Measurements from ENCODE around the gene EFHD1.
"Not testable (repeated sequence)": the region's sequence is repeated elsewhere in the genome, so short reads cannot be mapped to it uniquely, and the experiment has no call there.

EFHD1 gene

DNA sequence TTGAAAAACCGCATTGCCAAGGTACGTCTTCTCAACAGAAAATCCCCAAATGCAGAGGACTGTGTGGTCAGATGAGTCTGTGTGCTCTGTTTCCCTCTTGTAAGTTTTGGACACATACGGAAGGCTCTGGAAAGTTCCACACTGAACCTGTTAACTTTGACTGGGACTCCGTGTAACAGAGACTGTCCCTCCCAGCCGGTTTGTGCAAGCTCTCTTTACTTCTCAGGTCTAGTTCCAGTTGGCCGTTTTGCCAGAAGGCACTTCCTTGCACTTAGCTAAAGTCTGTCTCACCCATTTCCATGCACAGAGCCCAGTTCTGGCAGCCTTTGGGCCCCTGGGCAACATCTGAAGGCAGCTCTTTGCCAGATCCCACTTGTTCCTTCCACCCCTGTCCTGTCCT lies 22.0 kb downstream of the EFHD1 start:
- DNase-seq = peak; percentile 37

DNA sequence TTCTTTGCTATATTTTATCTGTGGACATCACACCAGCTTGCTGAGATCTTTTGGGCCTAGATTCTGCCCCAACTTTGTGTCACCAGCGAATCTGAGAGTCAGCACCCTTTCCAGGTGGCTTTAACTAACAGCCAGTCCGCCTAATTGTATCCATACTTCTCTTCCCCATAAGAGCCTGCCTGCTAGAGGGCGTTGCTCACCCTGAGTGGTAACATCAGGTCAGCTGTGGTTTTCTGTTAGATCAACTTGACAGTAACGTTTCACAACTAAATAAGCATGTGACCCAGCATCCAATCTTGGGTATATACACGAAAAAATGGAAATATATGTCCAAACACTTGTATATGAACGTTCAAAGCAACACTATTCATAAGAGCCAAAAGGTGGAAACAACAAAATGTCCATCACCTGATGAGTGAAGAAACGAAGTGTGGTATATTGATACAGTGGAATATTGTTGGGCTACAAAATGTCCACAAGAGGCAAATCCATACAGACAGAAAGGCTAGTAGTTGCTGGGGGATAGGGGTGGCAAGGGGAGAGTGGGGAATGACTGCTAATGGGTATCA lies 24.9 kb downstream of the EFHD1 start:
- no peak for DNase-seq

DNA sequence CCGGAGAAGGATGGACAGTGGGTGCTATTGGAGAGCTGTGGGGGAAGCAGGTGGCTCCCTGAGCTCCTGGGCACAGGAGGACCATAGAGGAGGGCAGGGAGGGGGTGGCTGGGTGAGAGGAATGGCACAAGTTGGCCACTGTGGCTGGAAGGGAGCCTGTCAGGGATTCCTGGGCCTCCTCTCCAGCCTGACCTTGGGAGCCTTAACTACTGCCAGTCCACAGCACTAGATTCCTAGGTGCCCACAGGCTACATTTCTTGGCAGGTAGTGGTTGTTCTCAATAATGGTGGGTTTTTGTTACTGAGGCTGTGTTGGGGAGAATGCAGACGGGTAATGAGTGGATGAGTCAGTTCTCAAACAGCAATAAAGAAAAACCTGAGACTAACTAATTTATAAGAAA lies 26.0 kb downstream of the EFHD1 start:
- DNase-seq = no peak

DNA sequence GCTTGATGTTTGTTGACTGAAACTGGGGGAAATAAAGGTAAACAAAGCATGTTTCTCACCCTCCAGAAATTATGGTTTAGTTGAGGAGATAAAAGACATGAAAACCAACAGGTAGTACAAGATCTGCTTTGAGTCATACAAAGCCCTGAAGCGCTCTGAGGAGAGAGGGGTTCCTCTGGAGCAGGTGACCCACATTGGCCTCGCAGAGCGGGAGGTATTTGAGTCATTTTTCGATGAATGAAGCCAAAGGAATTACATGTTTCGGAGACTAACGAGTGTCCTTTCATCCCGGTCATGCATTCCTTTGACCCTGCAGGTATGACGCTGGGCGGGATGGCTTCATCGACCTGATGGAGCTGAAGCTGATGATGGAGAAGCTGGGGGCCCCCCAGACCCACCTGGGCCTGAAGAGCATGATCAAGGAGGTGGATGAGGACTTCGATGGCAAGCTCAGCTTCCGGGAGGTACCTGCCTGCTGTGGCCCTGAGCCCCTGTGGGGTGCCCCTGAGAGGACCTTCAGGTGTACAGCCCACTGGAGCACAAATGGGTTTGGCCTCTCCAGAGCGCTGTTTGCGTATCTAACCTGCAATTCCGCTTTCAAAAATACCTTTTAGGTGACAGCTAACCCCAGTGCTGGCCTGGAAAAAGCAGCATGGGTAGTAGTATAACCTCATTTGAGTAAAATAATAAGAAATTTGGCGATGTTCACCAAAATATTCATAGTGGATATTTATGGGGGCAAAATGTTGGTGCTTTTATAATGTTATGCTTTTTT lies 29.3 kb downstream of the EFHD1 start:
- no peak for DNase-seq

DNA sequence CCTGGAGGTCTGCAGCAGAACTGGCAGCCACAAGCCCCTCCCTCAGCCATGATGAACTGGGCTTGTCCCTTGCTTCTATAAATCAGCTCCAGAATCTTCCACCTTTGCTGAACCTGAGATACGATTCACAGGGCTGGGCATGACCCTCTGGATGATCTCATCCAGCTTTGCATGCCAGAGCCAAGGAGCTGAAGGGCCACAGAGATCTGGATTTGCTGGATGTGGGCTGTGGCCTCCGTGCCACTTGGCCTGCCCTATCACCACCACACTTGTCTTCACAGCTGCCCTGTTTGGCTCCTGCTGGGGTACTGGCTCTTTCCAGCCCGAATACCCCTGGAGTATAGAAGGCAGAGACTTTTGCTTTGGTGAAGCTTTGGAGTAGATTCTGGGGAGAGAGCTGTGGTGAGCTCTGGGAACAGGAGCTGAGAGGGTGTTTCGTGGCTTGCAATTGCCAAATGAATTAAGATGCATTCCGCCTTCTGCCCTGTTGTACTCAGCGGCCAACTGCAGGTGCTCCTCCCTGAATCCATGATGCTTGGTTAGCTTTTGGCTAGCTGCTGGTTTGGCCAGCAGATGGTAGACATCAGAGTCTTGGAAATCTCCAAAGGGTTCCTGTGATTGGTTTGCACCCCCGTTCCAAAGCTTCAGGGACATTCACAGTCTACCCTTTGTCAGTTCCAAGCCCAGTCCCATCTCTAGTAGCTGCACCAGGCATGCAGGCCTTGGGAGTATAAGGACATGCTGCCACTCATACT lies 32.8 kb downstream of the EFHD1 start:
- no peak for DNase-seq

DNA sequence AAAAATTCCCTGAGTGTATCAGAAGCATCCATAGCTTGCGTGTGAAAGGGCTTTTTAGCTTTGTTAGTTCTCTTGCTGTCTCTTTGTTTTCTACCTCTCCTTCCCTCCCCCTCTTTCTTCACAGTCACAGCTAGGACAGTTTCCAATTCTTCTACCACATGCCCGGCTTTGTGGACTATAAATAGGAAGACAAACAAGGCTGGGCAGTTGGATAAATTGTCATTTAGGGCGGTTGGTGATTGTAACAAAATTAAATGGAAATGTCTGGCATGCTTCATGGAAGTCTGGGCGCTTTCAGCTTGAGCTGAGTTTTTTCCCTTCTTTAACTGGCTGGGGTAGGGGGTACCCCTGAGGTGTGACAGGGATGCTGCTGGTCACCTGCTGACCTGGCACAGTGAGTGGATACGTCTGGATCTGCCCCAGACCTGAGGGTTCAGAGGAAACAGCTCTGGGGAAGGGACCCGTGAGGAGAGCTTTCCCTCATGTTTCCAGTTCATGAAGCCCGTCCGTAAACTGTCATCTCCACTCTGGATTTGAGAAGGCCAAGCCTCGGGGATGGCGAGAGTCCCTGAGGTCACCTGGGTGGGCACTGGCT lies 34.7 kb downstream of the EFHD1 start:
- DNase-seq = peak; percentile 86

DNA sequence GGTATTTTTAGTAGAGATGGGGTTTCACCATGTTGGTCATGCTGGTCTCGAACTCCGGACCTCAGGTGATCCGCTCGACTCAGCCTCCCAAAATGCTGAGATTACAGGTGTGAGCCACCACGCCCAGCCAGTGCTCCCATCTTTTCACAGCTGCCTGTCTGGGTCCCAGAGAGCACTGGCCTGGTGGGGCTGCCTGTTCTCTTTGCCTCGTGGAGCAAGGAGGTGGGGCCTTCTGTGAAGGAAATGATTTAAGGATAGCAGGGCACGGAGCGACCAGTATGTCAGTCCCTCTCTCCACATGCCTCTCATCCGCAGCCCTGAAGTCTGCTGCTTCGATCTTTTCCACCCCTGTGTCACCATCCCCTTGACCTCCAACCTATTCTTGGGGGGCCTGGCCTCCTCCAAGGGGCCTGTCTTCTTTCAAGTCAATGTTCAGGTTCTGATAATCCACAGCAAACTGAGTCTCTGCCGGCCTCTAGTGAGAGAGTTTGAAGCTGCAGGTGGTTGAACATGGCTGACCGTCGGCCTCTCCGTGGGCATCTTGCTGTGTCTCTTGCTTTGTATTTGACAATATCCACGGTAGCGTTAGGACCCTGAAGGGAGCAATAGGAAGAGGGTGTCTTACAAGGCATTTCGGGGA lies 35.5 kb downstream of the EFHD1 start:
- peak; percentile 52 for DNase-seq

DNA sequence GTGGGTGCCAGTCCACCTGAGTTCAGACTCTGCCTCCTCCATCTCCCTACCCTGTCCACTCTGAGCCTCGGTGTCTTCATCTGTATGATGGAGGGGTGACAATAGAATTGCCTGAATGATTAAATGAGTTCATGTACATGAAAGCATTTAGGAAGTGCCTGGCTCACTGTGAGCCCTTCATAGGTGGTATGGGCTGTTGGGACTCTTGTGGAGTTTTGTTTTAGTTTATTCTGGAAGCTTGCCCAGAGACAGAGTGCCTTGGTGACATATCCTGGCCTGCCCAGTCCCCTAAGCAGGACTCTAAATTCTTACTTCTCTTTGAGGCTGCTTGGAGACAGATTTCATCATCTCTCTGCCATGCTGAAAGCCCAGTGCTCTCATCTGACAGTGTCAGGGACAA lies 39.2 kb downstream of the EFHD1 start:
- no peak for DNase-seq

DNA sequence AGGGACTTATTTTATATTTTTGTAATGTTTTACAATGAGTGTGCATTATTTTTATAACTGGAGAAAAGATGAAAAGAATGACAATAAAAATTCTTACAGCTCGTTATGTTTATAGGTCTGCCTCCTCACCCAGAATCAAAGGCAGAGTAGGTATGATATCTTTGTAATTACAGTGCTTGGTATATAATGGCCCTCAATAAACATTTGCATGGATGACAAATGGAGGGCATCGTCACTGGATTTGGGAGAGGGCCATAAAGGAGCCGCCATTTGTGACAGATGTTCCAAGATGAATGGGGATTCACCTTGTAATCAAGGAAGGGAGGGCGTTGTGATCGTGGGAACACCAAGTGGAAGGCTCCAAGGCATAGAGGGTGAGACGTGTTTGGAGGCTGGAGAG lies 41.1 kb downstream of the EFHD1 start:
- no peak for DNase-seq

DNA sequence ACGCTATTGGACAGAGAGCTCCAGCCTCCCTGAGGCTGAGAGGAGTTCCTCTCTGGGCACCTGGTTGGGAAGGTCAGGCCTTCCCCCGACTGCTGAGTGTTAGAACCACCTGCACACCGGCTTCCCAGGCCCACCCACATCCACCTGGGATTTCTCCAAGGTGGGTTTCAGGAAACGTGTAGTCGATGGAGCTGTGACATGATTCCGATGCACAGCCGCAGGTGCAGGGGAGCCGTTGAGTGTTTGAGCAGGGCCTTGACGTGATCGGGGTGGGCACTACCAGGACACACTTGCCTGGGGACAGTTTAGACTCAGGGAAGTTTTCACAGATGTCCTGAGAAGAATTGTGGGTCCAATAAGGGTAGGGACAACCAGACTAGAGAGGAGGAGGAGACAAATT lies 42.0 kb downstream of the EFHD1 start:
- DNase-seq = no peak

DNA sequence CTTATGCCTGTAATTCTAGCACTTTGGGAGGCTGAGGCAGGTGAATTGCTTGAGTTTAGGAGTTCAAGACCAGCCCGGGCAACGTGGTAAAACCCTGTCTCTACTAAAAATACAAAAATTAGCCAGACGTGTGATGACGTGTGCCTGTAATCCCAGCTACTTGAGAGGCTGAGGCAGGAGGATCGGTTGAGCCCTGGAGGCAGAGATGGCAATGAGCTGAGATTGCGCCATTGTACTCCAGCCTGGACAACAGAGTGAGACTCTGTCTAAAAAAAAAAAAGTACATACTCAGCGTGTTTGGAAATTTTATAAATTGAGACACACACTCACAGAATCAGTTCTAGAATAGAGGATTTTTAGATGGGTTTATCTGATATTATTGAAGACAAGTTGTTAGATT lies 46.6 kb downstream of the EFHD1 start:
- DNase-seq = no peak

DNA sequence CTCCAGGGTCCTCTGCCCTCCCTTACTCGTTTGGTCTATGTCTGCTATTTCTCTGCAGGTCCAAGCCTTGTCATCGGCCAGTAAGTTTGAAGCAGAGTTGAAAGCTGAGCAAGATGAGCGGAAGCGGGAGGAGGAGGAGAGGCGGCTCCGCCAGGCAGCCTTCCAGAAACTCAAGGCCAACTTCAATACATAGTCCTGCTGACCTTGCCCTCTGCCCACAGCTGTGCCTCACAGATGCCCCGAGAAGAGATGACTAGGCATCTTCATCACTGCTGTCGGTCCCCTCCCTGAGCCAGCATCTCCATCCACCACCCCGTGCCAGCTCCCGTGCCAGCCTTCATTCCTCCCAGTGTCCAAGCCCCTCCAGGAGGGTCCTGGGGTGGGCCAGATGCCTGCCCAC lies 48.1 kb downstream of the EFHD1 start:
- DNase-seq = no peak

DNA sequence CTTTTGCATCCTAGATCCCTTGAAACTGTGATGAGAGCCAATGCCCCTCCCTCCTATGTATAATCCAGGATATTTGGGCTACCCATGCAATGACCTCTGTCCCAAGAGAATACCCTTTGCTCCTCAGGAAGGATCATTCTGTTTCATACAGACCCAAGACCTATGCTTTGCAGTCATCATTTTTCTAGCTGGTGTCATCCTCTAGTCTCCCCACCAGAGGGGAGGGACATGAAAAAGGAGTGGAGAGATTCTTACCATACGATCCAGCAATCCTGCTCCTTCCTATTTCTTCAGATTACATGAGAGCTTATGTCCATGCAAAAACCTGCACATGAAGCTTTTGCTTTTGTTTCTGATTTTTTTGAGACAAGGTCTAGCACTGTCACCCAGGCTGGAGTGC lies 50.0 kb downstream of the EFHD1 start:
- DNase-seq = no peak

DNA sequence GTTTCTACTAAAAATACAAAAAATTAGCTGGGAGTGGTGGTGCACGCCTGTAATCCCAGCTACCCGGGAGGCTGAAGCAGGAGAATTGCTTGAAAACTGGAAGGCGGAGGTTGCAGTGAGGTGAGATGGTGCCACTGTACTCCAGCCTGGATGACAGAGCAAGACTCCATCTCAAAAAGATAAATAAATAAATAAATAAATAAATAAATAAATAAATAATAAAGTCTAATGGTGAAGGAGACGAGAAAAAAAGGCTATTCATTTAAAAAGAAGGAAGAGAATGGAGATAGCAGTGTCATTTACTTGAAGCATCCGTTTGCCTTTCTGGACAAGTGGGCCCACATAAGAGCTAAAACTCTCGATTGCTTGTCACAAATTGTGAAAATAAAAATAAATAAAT lies 52.0 kb downstream of the EFHD1 start:
- DNase-seq = not testable (repeated sequence)

DNA sequence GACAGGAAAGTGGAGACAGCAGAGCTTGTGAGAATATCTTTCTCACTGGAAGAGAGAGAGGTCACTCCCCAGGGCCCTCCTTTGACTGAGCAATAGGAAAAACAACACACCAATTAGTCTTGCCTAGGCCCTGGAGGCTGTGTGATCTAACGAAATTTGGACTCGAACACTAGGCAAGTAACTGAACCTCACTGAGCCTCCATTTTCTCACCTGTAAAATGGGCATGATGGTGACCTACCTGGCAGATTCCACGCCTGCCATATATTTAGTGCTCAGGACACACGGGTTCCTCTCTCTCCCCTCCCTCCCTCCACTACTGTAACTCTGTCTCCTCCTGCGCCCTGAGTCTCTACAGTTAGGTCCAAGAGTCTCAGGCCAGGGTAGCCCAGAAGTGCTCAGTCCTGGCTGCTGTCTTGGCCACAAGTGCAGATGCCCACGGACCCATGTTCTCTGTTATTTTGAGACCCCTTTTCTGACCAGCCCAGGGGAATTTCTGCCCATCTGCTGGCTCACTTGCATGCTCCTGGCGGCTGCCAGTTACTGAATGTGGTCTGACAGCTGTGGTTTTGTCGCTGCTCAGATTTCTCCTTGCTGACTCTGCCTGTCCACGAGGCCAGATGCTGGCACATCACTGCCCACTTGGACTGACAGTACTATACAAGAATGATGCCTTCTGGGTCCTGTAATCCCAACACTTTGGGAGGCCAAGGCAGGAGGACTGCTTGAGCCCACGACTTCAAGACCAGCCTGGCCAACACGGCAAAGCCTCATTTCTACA lies 54.2 kb downstream of the EFHD1 start:
- DNase-seq = no peak

DNA sequence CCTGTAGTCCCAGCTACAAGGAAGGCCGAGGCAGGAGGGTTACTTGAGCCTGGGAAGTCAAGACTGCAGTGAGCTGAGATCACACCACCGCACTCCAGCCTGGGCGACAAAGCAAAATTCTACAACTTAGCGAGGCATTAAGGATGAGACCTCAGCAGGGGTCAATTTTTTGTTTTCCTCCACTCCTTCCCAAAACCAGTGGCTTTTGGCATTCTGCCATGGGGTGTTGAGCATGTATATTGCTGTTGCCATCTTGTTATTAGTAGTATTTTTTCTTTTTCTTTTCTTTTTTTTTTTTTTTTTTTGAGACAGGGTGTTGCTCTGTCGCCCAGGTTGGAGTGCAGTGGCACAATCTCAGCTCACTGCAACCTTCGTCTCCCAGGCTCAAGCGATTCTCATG lies 54.8 kb downstream of the EFHD1 start:
- DNase-seq = no peak

DNA sequence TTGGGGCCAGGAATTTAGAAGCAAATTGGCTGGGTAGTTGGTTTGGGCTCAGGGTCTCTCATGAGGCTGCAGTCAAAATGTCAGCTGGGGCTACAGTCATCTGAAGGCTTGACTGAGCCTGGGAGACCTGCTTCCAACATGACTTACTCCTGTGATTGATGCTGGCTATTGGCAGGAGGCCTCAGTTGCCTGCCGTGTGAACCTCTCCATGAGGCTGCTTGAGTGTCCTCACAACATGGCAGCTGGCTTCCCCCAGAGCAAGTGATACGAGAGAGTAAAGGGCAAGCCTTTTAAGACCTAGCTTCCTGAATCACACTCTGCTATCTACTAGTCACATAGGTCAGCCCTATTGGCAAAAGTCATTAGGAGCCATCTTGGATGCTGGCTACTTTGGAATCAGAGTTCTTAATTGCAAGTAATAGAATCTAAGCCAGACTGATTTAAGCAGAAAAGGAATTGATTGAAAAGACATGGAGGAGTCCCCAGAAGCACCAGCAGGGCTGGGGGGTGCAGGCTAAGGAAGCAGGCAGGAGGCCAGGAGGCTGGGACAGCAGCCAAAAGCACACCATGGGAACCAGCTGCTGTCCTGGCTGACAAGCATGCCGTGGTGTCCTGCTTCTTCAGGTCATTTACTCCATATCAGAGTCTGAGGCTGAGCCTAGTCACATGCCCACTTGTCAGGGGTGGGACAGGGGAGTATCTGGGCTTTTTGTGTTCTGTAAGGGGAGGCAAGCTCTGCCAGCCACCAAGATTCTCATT lies 55.9 kb downstream of the EFHD1 start:
- peak; percentile 62 for DNase-seq

DNA sequence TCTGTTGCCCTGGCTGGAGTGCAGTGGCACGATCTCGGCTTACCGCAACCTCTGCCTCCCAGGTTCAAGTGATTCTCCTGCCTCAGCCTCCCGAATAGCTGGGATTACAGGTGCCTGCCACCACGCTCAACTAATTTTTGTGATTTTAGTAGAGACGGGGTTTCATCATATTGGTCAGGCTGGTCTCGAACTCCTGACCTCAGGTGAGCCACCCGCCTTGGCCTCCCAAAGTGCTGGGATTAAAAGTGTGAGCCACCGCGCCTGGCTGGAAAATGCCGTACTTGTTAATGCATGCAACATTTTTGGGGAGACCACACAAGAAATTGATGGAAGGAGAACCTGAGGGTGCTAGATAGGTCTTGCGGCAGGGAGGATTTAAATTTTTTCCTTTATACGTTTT lies 57.7 kb downstream of the EFHD1 start:
- not testable (repeated sequence) for DNase-seq

DNA sequence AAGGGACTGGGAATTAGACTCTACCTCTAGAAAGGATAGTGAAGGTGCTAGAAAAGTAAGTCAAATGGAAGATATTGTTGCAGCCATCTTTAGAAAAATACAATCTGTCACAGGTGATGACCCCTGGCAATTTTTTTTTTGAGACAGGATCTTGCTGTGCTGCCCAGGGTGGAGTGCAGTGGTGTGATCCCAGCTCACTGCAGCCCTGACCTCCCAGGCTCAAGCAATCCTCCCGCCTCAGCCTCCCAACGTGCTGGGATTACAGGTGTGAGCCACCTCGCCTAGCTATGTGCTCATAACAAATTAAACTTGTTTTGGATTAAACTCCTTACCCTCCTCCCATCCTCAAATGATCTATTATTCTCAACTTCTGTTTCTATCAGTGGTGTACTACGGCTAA lies 59.9 kb downstream of the EFHD1 start:
- no peak for DNase-seq

DNA sequence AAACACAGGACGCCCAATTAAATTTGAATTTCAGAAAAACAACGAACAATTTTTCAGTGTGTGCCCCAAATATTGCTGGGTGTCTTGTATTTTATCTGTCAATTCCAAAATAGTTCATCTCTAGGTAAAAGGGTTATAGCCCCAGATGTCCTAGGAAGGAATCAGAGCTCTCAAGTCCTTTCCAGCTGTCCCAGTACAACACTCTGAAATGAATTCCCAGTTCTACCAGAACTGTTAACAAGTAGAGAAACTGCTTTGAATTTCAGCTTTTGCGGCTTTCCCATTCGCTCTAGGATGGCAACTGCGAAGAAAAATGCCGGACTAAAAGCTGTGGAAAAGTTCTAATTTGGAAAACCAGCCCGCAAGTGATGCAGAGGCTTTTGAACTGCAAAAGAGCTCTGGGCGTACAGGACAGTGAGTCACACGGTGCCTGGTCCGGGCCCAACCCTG lies 63.2 kb downstream of the EFHD1 start:
- no peak for DNase-seq

DNA sequence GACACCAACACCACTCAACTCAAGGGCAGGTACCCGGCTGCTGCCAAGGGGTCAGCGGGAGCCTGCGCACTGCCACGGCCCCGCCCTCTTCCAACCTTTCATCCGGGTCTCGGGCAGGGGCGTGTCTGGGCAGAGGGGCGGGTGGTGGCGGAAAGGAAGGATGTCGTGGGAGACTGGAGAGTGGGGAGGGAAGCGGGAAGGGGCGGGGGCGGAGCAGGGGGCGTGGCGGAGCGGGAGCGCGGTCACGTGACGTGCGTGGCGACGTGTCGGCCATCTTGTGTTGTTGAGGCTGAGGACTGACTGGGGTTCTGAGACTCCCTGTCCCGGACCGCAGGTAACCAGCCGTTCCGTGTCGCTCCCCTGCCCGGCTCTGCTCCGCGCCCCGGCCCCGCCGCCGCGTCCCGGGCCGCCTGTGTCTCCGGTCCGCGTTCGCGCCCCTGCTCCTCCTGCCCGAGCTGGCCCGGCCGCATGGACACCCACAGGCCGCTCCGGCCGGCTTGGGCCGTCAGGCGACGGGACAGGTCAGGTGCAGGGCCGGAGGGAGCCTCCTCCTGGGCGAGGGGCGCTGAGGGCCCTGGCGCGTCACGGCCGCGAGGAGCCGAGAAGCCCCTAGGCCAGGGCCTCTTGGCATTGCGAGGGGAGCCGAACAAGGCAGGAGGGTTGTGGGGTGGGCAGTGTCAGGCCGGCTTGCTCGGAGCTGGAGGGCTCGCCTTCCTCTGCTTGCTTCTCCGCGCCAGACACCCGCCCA lies 63.8 kb downstream of the EFHD1 start, which contains the start of gene GIGYF2:
GIGYF2 (plus strand) TSS at position 273 of the 748 bp plus-strand sequence. CDS start 37,867 bp downstream, outside the sequence.
- DNase-seq = peak; percentile 97

Measured in midbrain (tissue), 1 donor.